ENCODE data around the gene LAMB3. TPM values are rescaled to one million over a fixed set of nuclear protein-coding genes. Genes with fewer than 3 reads are reported as not detected.

The LAMB3 gene
- total RNA-seq, 1 experiment from 2014 or later = 0.28 TPM

- H2BK5ac ChIP-seq (ENCODE audit: insufficient read length, low read length) = no peak overlapping the region
- H3K9ac ChIP-seq (ENCODE audit: extremely low read depth, insufficient read length, low read length) = no peak overlapping the region
- Mint-ChIP-seq H3K9me3 (no peaks in the 10 kb centered on the region), H3K4me1 (peaks cover 9 to 13% of the 10 kb centered on the region in 2 experiments), H3K27ac (no peak overlapping the region), H3K4me3 (no peak overlapping the region), H3K27me3 (ENCODE audit: low read depth) (peaks cover 64% of the 10 kb centered on the region), H3K36me3 (ENCODE audit: insufficient read depth in 1 of 3, low read depth in 3 of 3) (no peaks in the 10 kb centered on the region)
- H2BK120ac ChIP-seq (ENCODE audit: low read depth, low read length, poor library complexity, severe bottlenecking) = no peak overlapping the region
- peaks cover 17% of the 10 kb centered on the region; the same call in 1 of the 2 replicates for H3K27me3 ChIP-seq (ENCODE audit: insufficient read depth, low read length)
- no peak overlapping the region for H2BK15ac ChIP-seq (ENCODE audit: low read depth, low read length)
- peaks cover 5% of the 10 kb centered on the region; the same call in 1 of the 2 replicates for H3K4me1 ChIP-seq (ENCODE audit: insufficient read depth, low read length)
- H3K23ac ChIP-seq (ENCODE audit: insufficient read length, low read depth, low read length) = no peak overlapping the region
- no peak for TF ChIP-seq CTCF (conservative IDR thresholded peaks at IDR 0.05)
- H3K4me2 ChIP-seq (ENCODE audit: insufficient read depth, insufficient read length, low read length) = no peak overlapping the region
- H3T11ph ChIP-seq (ENCODE audit: low read length) = no peak overlapping the region
- H2BK20ac ChIP-seq (ENCODE audit: low read depth, low read length, poor library complexity, severe bottlenecking) = no peak overlapping the region
- DNase-seq = no peak
- H4K5ac ChIP-seq (ENCODE audit: insufficient read length, low read depth, low read length) = no peak overlapping the region
- H3K27ac ChIP-seq (ENCODE audit: insufficient read length, low read depth, low read length) = no peak overlapping the region
- H3K56ac ChIP-seq (ENCODE audit: insufficient read length, low read depth, low read length) = no peak overlapping the region
- peaks cover 10% of the 10 kb centered on the region for H3K23me2 ChIP-seq (ENCODE audit: insufficient read length, low read depth, low read length, poor library complexity, severe bottlenecking)
- no peaks in the 10 kb centered on the region for H4K20me1 ChIP-seq (ENCODE audit: control insufficient read depth, insufficient read depth, insufficient read length)
- no peak overlapping the region for H2BK12ac ChIP-seq (ENCODE audit: insufficient read length, low read depth, low read length)
- no peak overlapping the region for H4K8ac ChIP-seq (replicated peaks; ENCODE audit: insufficient read length, low read depth, low read length)
- no peaks in the 10 kb centered on the region for H3K79me2 ChIP-seq (ENCODE audit: insufficient read depth, low read length)
- H3K9me3 ChIP-seq (ENCODE audit: control insufficient read depth, low read depth, low read length) = no peaks in the 10 kb centered on the region
- no peak overlapping the region for H2AFZ ChIP-seq (ENCODE audit: low read length)
- H3K18ac ChIP-seq (ENCODE audit: insufficient read length, low read depth, low read length) = no peak overlapping the region
- no peak overlapping the region for H3K14ac ChIP-seq (ENCODE audit: insufficient read depth, low read length)
- H4K91ac ChIP-seq (ENCODE audit: insufficient read length, low read depth, low read length) = no peak overlapping the region
- no peak overlapping the region for H3K4ac ChIP-seq (ENCODE audit: low read depth, low read length)
- no CpG with 5 or more reads among the region's 1 CpG for WGBS (ENCODE audit: extremely low coverage, insufficient read length, low lambda C conversion rate)
- no peak overlapping the region for H2AK5ac ChIP-seq (ENCODE audit: insufficient read length, low read length)
- no peaks in the 10 kb centered on the region for H3K79me1 ChIP-seq (ENCODE audit: insufficient read depth, low read depth, low read length, poor library complexity, severe bottlenecking)
Measured at GRCh38 chr1:209670441-209671082, 18.3 kb upstream of the LAMB3 start.
